Natural killer cell treated with Interleukin-12 subunit alpha and Interleukin-12 subunit beta and Interleukin-15 and Interleukin-18, amount 100 ng/mL, for 72 hours (primary cell): ENCODE data around the gene AGBL4. TPM values are rescaled to one million over a fixed set of nuclear protein-coding genes. Genes with fewer than 3 reads are reported as not detected.
"Not testable (repeated sequence)": the region's sequence is repeated elsewhere in the genome, so short reads cannot be mapped to it uniquely, and the experiment has no call there.

Source experiments
- ATAC-seq, 2 donors: fragments of 150-1000 bp; cut with Tn5 transposase in 1 of 2; sonication (Bioruptor Pico), chemical (Tn5 transposase) in 1 of 2; 2 replicates each; pipeline ENCODE4 v1.10.0; 2021
- DNase-seq: peaks from one replicate; pipeline ENCODE4 v3.0.0; 2022; ENCODE audit warnings: low spot score
- H3K27ac Mint-ChIP-seq, 2 donors: 1 replicate in 1 of 2; 2 replicates in 1 of 2; pipeline ENCODE4 v1.8.0; 2022; ENCODE audit warnings: mixed read lengths in 2 of 2, mild to moderate bottlenecking in 1 of 2, moderate library complexity in 1 of 2
- H3K27me3 Mint-ChIP-seq, 2 donors: 1 replicate in 1 of 2; 2 replicates in 1 of 2; pipeline ENCODE4 v1.8.0; 2022; ENCODE audit warnings: mixed read lengths in 2 of 2
- H3K36me3 Mint-ChIP-seq: one replicate; pipeline ENCODE4 v1.8.0; 2022; ENCODE audit warnings: mixed read lengths
- H3K4me1 Mint-ChIP-seq, 2 donors: 1 replicate in 1 of 2; 2 replicates in 1 of 2; pipeline ENCODE4 v1.8.0; 2022; ENCODE audit warnings: low read depth in 2 of 2, mixed read lengths in 2 of 2, mild to moderate bottlenecking in 1 of 2
- H3K4me3 Mint-ChIP-seq: one replicate; pipeline ENCODE4 v1.8.0; 2022; ENCODE audit warnings: mixed read lengths
- H3K9me3 Mint-ChIP-seq: 2 replicates; pipeline ENCODE4 v1.8.0; 2022; ENCODE audit warnings: mixed read lengths
- total RNA-seq, 2 donors: library from RNA; stranded (reverse); gene quantifications; one replicate each; pipeline ENCODE4 v1.2.3, GENCODE V29; 2022

AGBL4 gene
- total RNA-seq, 2 donors from 2014 or later: 0.19 TPM; not detected in 1

- no peak overlapping the region for H3K27ac Mint-ChIP-seq
- H3K4me3 Mint-ChIP-seq: no peak overlapping the region
- peaks cover 16% of the 10 kb centered on the region for H3K36me3 Mint-ChIP-seq
- DNase-seq (no peak), ATAC-seq (no peak)
- H3K4me1 Mint-ChIP-seq: no peaks in the 10 kb centered on the region
- no peaks in the 10 kb centered on the region for H3K27me3 Mint-ChIP-seq
- H3K9me3 Mint-ChIP-seq: peaks cover 40% of the 10 kb centered on the region
Observed at GRCh38 chr1:49842596-49842995, 181.2 kb downstream of the AGBL4 start.

- Mint-ChIP-seq H3K9me3 (peaks cover 34% of the 10 kb centered on the region), H3K36me3 (peaks cover 16% of the 10 kb centered on the region), H3K27ac (no peak overlapping the region), H3K4me1 (no peaks in the 10 kb centered on the region), H3K27me3 (no peaks in the 10 kb centered on the region), H3K4me3 (no peak overlapping the region)
- DNase-seq: no peak
- no peak for ATAC-seq
Observed at GRCh38 chr1:49841767-49842166, 182.0 kb downstream of the AGBL4 start.

- H3K27ac Mint-ChIP-seq: no peak overlapping the region
- peaks cover 3% of the 10 kb centered on the region for H3K9me3 Mint-ChIP-seq
- no peaks in the 10 kb centered on the region for H3K27me3 Mint-ChIP-seq
- ATAC-seq: no peak
- no peaks in the 10 kb centered on the region for H3K4me1 Mint-ChIP-seq
- DNase-seq: no peak
- peaks cover 5% of the 10 kb centered on the region for H3K36me3 Mint-ChIP-seq
- no peak overlapping the region for H3K4me3 Mint-ChIP-seq
Observed at GRCh38 chr1:49824261-49824660, 199.5 kb downstream of the AGBL4 start.

GRCh38 chr1:49817681-49818080 lies 206.1 kb downstream of the AGBL4 start:
- no peaks in the 10 kb centered on the region for H3K36me3 Mint-ChIP-seq
- no peaks in the 10 kb centered on the region for H3K4me1 Mint-ChIP-seq
- H3K27me3 Mint-ChIP-seq: no peaks in the 10 kb centered on the region
- H3K9me3 Mint-ChIP-seq: peaks cover 6% of the 10 kb centered on the region
- no peak overlapping the region for H3K4me3 Mint-ChIP-seq
- no peak for DNase-seq
- no peak overlapping the region for H3K27ac Mint-ChIP-seq
- no peak for ATAC-seq

GRCh38 chr1:49787013-49787412 lies 236.7 kb downstream of the AGBL4 start:
- ATAC-seq, H3K4me3 Mint-ChIP-seq, DNase-seq, H3K4me1 Mint-ChIP-seq, H3K27ac Mint-ChIP-seq, H3K36me3 Mint-ChIP-seq, H3K27me3 Mint-ChIP-seq, H3K9me3 Mint-ChIP-seq: not testable (repeated sequence)

- Mint-ChIP-seq H3K4me1 (no peaks in the 10 kb centered on the region), H3K27me3 (no peaks in the 10 kb centered on the region), H3K27ac (no peak overlapping the region), H3K4me3 (no peak overlapping the region), H3K9me3 (peaks cover 23% of the 10 kb centered on the region), H3K36me3 (peaks cover 4% of the 10 kb centered on the region)
- DNase-seq (no peak), ATAC-seq (no peak)
Observed at GRCh38 chr1:49765034-49765433, 258.7 kb downstream of the AGBL4 start.

- H3K9me3 Mint-ChIP-seq: peaks cover 23% of the 10 kb centered on the region
- H3K4me1 Mint-ChIP-seq, ATAC-seq, H3K36me3 Mint-ChIP-seq, DNase-seq, H3K27me3 Mint-ChIP-seq, H3K4me3 Mint-ChIP-seq, H3K27ac Mint-ChIP-seq: not testable (repeated sequence)
Observed at GRCh38 chr1:49738118-49738517, 285.6 kb downstream of the AGBL4 start.

GRCh38 chr1:49728377-49728776 lies 295.4 kb downstream of the AGBL4 start:
- Mint-ChIP-seq H3K36me3 (no peaks in the 10 kb centered on the region), H3K9me3 (peaks cover 12% of the 10 kb centered on the region), H3K27me3 (no peaks in the 10 kb centered on the region), H3K4me3 (no peak overlapping the region), H3K4me1 (no peaks in the 10 kb centered on the region), H3K27ac (no peak overlapping the region)
- ATAC-seq (no peak), DNase-seq (no peak)

GRCh38 chr1:49723662-49724061 lies 300.1 kb downstream of the AGBL4 start:
- ATAC-seq (no peak), DNase-seq (no peak)
- Mint-ChIP-seq H3K4me1 (no peaks in the 10 kb centered on the region), H3K27me3 (no peaks in the 10 kb centered on the region), H3K9me3 (peaks cover 23% of the 10 kb centered on the region), H3K36me3 (no peaks in the 10 kb centered on the region), H3K27ac (no peak overlapping the region), H3K4me3 (no peak overlapping the region)

GRCh38 chr1:49694251-49694827 lies 329.4 kb downstream of the AGBL4 start:
- no peaks in the 10 kb centered on the region for H3K27me3 Mint-ChIP-seq
- no peak overlapping the region for H3K4me3 Mint-ChIP-seq
- no peak overlapping the region for H3K27ac Mint-ChIP-seq
- ATAC-seq (no peak), DNase-seq (no peak)
- no peaks in the 10 kb centered on the region for H3K4me1 Mint-ChIP-seq
- H3K36me3 Mint-ChIP-seq: no peaks in the 10 kb centered on the region
- H3K9me3 Mint-ChIP-seq: peaks cover 11% of the 10 kb centered on the region

- H3K4me1 Mint-ChIP-seq: no peaks in the 10 kb centered on the region
- H3K36me3 Mint-ChIP-seq: peaks cover under 1% of the 10 kb centered on the region
- H3K9me3 Mint-ChIP-seq: peaks cover 17% of the 10 kb centered on the region
- H3K27ac Mint-ChIP-seq: no peak overlapping the region
- ATAC-seq (no peak), DNase-seq (no peak)
- H3K4me3 Mint-ChIP-seq: no peak overlapping the region
- no peaks in the 10 kb centered on the region for H3K27me3 Mint-ChIP-seq
Observed at GRCh38 chr1:49686107-49686506, 337.6 kb downstream of the AGBL4 start.

GRCh38 chr1:49677706-49678105 lies 346.0 kb downstream of the AGBL4 start:
- Mint-ChIP-seq H3K36me3 (peaks cover 10% of the 10 kb centered on the region), H3K27ac (no peak overlapping the region), H3K9me3 (peaks cover 8% of the 10 kb centered on the region), H3K27me3 (no peaks in the 10 kb centered on the region), H3K4me1 (no peaks in the 10 kb centered on the region), H3K4me3 (no peak overlapping the region)
- no peak for ATAC-seq
- DNase-seq: no peak

- no peak overlapping the region for H3K4me3 Mint-ChIP-seq
- peaks cover 4% of the 10 kb centered on the region for H3K9me3 Mint-ChIP-seq
- no peaks in the 10 kb centered on the region for H3K27me3 Mint-ChIP-seq
- H3K4me1 Mint-ChIP-seq: no peaks in the 10 kb centered on the region
- peaks cover 6% of the 10 kb centered on the region for H3K36me3 Mint-ChIP-seq
- no peak overlapping the region for H3K27ac Mint-ChIP-seq
- DNase-seq (no peak), ATAC-seq (no peak)
Observed at GRCh38 chr1:49651136-49651535, 372.6 kb downstream of the AGBL4 start.

GRCh38 chr1:49630156-49630555 lies 393.6 kb downstream of the AGBL4 start:
- Mint-ChIP-seq H3K27me3 (no peaks in the 10 kb centered on the region), H3K4me1 (no peaks in the 10 kb centered on the region), H3K9me3 (peaks cover 17% of the 10 kb centered on the region), H3K36me3 (no peaks in the 10 kb centered on the region), H3K27ac (no peak overlapping the region), H3K4me3 (no peak overlapping the region)
- ATAC-seq (no peak), DNase-seq (no peak)

GRCh38 chr1:49627781-49628180 lies 396.0 kb downstream of the AGBL4 start:
- no peak for DNase-seq
- H3K27me3 Mint-ChIP-seq: no peaks in the 10 kb centered on the region

More at GRCh38 chr1:49627781-49628180, 396.0 kb downstream of the AGBL4 start:
- H3K4me3 Mint-ChIP-seq: no peak overlapping the region
- no peak for ATAC-seq
- H3K4me1 Mint-ChIP-seq: no peaks in the 10 kb centered on the region
- H3K27ac Mint-ChIP-seq: no peak overlapping the region
- H3K9me3 Mint-ChIP-seq: peaks cover 20% of the 10 kb centered on the region
- H3K36me3 Mint-ChIP-seq: no peaks in the 10 kb centered on the region
